B cell (primary cell): ENCODE results near the gene IFI35. TPM values are rescaled to one million over a fixed set of nuclear protein-coding genes. Genes with fewer than 3 reads are reported as not detected.

ENCODE experiments used
- ATAC-seq: fragments of 200-7000 bp; cut with Tn5 transposase; one replicate; pipeline ENCODE4 v1.10.0; 2021; ENCODE audit warnings: low read depth, mild to moderate bottlenecking, moderate number of reproducible peaks, moderate library complexity
- CTCF ChIA-PET: fragments of 350-600 bp; sonication (Branson Sonifier 250); formaldehyde crosslinking; loops from one replicate; lab custom pipeline; 2021; ENCODE audit warnings: antibody characterized with exemption, inconsistent platforms; lab: Charles Lee
- POLR2A ChIA-PET: fragments of 350-600 bp; sonication (Branson Sonifier 250); formaldehyde crosslinking; loops from one replicate; lab custom pipeline; 2021; ENCODE audit warnings: antibody characterized with exemption; lab: Charles Lee
- DNase-seq: peaks from one replicate; pipeline ENCODE4 v3.0.0; 2013
- H2AFZ ChIP-seq: 2 replicates; pipeline ENCODE4 v1.6.1; 2012; ENCODE audit warnings: mild to moderate bottlenecking, low read depth, low read length; ENCODE audit not compliant: insufficient read depth, poor library complexity, severe bottlenecking
- H3K27ac ChIP-seq, 2 donors: 1 replicate in 1 of 2; 2 replicates in 1 of 2; pipeline ENCODE4 v1.5.1; 2012 to 2013; ENCODE audit warnings: low read length in 2 of 2, mild to moderate bottlenecking in 2 of 2, moderate library complexity in 1 of 2
- H3K27me3 ChIP-seq, 4 experiments: fragments of 200-600 bp in 1 of 4; sonication (generic) in 1 of 4; replicated peaks in 1 of 4; 1 replicate in 2 of 4; 2 replicates in 2 of 4; pipeline versions ENCODE4 v1.6.1 to v1.7.0; 2013 to 2016; ENCODE audit warnings: low read length in 3 of 4, mild to moderate bottlenecking in 2 of 4, mixed read lengths in 1 of 4, moderate library complexity in 1 of 4; ENCODE audit not compliant: insufficient read depth in 4 of 4, control insufficient read depth in 3 of 4; ENCODE audit errors: control extremely low read depth in 1 of 4
- H3K36me3 ChIP-seq, 2 experiments: replicated peaks in 1 of 2; 1 replicate in 1 of 2; 2 replicates in 1 of 2; pipeline versions ENCODE4 v1.6.1 to v1.7.1; 2013; ENCODE audit warnings: low read length in 1 of 2; ENCODE audit not compliant: insufficient read depth in 2 of 2, control insufficient read depth in 1 of 2; ENCODE audit errors: control extremely low read depth in 1 of 2, extremely low read depth in 1 of 2
- H3K4me1 ChIP-seq, 2 donors: fragments of 200-600 bp in 1 of 2; sonication (generic) in 1 of 2; 1 replicate in 1 of 2; 2 replicates in 1 of 2; pipeline versions ENCODE4 v1.5.1 to v1.6.1; 2013 to 2017; ENCODE audit warnings: low read length in 2 of 2; ENCODE audit not compliant: control insufficient read depth in 2 of 2, insufficient read depth in 2 of 2
- H3K4me2 ChIP-seq: replicated peaks from 2 replicates; pipeline ENCODE3; 2012; ENCODE audit warnings: mild to moderate bottlenecking, low read depth, low read length; ENCODE audit not compliant: poor library complexity, severe bottlenecking
- H3K4me3 ChIP-seq, 5 experiments: fragments of 200-600 bp in 1 of 5; sonication (generic) in 1 of 5; 1 replicate in 3 of 5; 2 replicates in 2 of 5; pipeline versions ENCODE4 v1.5.1 to v1.7.0; 2011 to 2016; ENCODE audit warnings: low read length in 4 of 5, mild to moderate bottlenecking in 4 of 5, low read depth in 2 of 5, control low read depth in 1 of 5, moderate library complexity in 1 of 5; ENCODE audit not compliant: insufficient read depth in 1 of 5; ENCODE audit errors: control extremely low read depth in 1 of 5, extremely low read depth in 1 of 5
- H3K79me2 ChIP-seq: fragments of 200-600 bp; sonication (generic); one replicate; pipeline ENCODE4 v1.6.0; 2016; ENCODE audit warnings: low read length; ENCODE audit not compliant: control insufficient read depth, insufficient read depth
- H3K9ac ChIP-seq: fragments of 200-600 bp; sonication (generic); 2 replicates; pipeline ENCODE4 v1.6.1; 2017; ENCODE audit warnings: mild to moderate bottlenecking, low read length, moderate library complexity
- H3K9me3 ChIP-seq, 3 donors: one replicate each; pipeline versions ENCODE4 v1.6.1 to v1.7.1; 2013; ENCODE audit warnings: low read length in 2 of 3; ENCODE audit not compliant: control insufficient read depth in 2 of 3, insufficient read depth in 1 of 3; ENCODE audit errors: control extremely low read depth in 1 of 3
- H4K20me1 ChIP-seq: 2 replicates; pipeline ENCODE4 v1.6.0; 2012; ENCODE audit warnings: mild to moderate bottlenecking, low read length; ENCODE audit not compliant: insufficient read depth, control insufficient read depth, poor library complexity, severe bottlenecking
- H3K27ac Mint-ChIP-seq: one replicate; pipeline ENCODE4 v1.8.0; 2021; ENCODE audit warnings: mixed read lengths
- H3K27me3 Mint-ChIP-seq: one replicate; pipeline ENCODE4 v1.8.0; 2021; ENCODE audit warnings: mixed read lengths
- H3K4me1 Mint-ChIP-seq: one replicate; pipeline ENCODE4 v1.8.0; 2021; ENCODE audit warnings: mixed read lengths
- H3K4me3 Mint-ChIP-seq: one replicate; pipeline ENCODE4 v1.8.0; 2021; ENCODE audit warnings: mixed read lengths
- H3K9me3 Mint-ChIP-seq: one replicate; pipeline ENCODE4 v1.8.0; 2022; ENCODE audit warnings: mixed read lengths; ENCODE audit not compliant: insufficient read depth
- EZH2 ChIP-seq: IDR thresholded peaks from 2 replicates; pipeline ENCODE4 v1.6.1; 2012; ENCODE audit warnings: borderline replicate concordance, low read depth, mild to moderate bottlenecking, moderate library complexity, low read length; ENCODE audit not compliant: insufficient read depth, poor library complexity, severe bottlenecking
- WGBS: methylation state at CpG from one replicate; pipeline ENCODE4 v1.1.5; 2013; ENCODE audit warnings: missing lambda C conversion rate; ENCODE audit not compliant: insufficient coverage; 5-methylcytosine and 5-hydroxymethylcytosine counted together
- intact Hi-C: fragments of 100-400 bp; cut with micrococcal nuclease; formaldehyde crosslinking; loops from one replicate; pipeline ENCODE4 v1.10.0; 2022
- polyA plus RNA-seq: library from polyadenylated mRNA; depleted of rRNA; stranded (reverse); fragments of >200 nt; gene quantifications from 2 replicates; pipeline ENCODE4 v1.2.3, GENCODE V29; 2012
- total RNA-seq, 2 donors: library from RNA; stranded (reverse); fragments of 120-200 nt in 1 of 2; gene quantifications; 1 replicate in 1 of 2; 2 replicates in 1 of 2; pipeline versions ENCODE4 v1.2.3 to v1.2.4, GENCODE V29; 2013 to 2022
- TF ChIP-seq, protein P1 (sequence below): fragments of 200-600 bp; IDR thresholded peaks from one replicate; pipeline ENCODE4 v1.8.0; 2022; ENCODE audit warnings: antibody characterized with exemption, mild to moderate bottlenecking

The IFI35 gene
- total and polyA plus RNA-seq, 2 donors (not counting 1 experiment from before 2014, with no cell fraction given), result 37.2 to 42.2 TPM

DNA sequence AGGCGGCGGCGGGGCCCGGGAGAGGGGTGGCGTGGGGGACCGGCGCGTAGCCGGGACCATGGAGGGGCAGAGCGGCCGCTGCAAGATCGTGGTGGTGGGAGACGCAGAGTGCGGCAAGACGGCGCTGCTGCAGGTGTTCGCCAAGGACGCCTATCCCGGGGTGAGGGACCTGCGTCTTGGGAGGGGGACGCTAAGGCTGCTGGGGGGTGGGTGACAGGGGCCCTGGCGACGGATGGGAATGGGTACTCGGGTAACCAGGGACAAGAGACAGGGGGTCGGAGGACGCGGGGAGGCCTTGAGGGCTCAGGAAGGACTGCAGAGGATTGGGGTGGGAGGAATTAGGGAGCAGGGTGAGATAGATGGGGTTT is 18.7 kb downstream of the IFI35 start:
- CTCF ChIA-PET, result interaction anchor here (1.4 to 1.9 kb wide), 4 partner anchors 19 to 459 kb away, joined by 3 to 9 read pairs (median 6); partner anchors contain the start of genes DHX8, IFI35 and RPL27

More for the DNA sequence above, 18.7 kb downstream of the IFI35 start:
- Histone ChIP-seq H3K9me3 (no peaks in the 10 kb centered on the region), H3K9ac (peak overlapping the region; percentile 69), H3K27me3 (no peaks in the 10 kb centered on the region), H3K36me3 (no peaks in the 10 kb centered on the region), H2AFZ (peak overlapping the region; percentile 73), H3K79me2 (no peaks in the 10 kb centered on the region), H4K20me1 (no peaks in the 10 kb centered on the region), H3K27ac (no peak overlapping the region), H3K4me3 (peak overlapping the region in 3 of 5 experiments; percentile 13 to 47 (median 30)), H3K4me1 (peaks cover 9 to 31% of the 10 kb centered on the region in 2 donors), H3K4me2 (peak overlapping the region; percentile 88)
- no peaks in the 10 kb centered on the region for H3K27me3 Mint-ChIP-seq
- 15% methylated on average over 27 of the region's 27 CpGs for WGBS
- DNase-seq (no peak), ATAC-seq (no peak)
- no peaks in the 10 kb centered on the region for H3K9me3 Mint-ChIP-seq
- intact Hi-C loops, result loop anchor here (2.0 kb wide), 1 partner anchor 344 kb away; no protein-coding TSS in a partner anchor
- H3K4me3 Mint-ChIP-seq, result peak overlapping the region; percentile 83
- no peak for TF ChIP-seq EZH2
- TF ChIP-seq, protein P1, sequence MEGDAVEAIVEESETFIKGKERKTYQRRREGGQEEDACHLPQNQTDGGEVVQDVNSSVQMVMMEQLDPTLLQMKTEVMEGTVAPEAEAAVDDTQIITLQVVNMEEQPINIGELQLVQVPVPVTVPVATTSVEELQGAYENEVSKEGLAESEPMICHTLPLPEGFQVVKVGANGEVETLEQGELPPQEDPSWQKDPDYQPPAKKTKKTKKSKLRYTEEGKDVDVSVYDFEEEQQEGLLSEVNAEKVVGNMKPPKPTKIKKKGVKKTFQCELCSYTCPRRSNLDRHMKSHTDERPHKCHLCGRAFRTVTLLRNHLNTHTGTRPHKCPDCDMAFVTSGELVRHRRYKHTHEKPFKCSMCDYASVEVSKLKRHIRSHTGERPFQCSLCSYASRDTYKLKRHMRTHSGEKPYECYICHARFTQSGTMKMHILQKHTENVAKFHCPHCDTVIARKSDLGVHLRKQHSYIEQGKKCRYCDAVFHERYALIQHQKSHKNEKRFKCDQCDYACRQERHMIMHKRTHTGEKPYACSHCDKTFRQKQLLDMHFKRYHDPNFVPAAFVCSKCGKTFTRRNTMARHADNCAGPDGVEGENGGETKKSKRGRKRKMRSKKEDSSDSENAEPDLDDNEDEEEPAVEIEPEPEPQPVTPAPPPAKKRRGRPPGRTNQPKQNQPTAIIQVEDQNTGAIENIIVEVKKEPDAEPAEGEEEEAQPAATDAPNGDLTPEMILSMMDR, result no peak
- peaks cover 23% of the 10 kb centered on the region for H3K4me1 Mint-ChIP-seq
- peak overlapping the region; percentile 46 for H3K27ac Mint-ChIP-seq
- POLR2A ChIA-PET, result interaction anchor here (1.0 to 3.5 kb wide), 6 partner anchors 27 to 459 kb away, joined by 3 to 30 read pairs (median 8); partner anchors contain the start of genes DHX8 and RPL27
